Stimulated activated CD4-positive, alpha-beta T cell treated with anti-CD3 and anti-CD28 coated beads, Interleukin-2, amount 100 ng/mL, for 48 hours (primary cell): Measurements from ENCODE around the gene PIP4K2C.
"Not testable (repeated sequence)": the region's sequence is repeated elsewhere in the genome, so short reads cannot be mapped to it uniquely, and the experiment has no call there.

Experiments used
- DNase-seq, 2 donors: peaks; one replicate each; pipeline ENCODE4 v3.0.0-alpha.2; 2020

PIP4K2C gene

GRCh38 chr12:57623811-57624390, 32.9 kb downstream of the PIP4K2C start:
- DNase-seq = no peak

- no peak for DNase-seq
These were observed 33.6 kb downstream of the PIP4K2C start for GRCh38 chr12:57624441-57625220.

- no peak for DNase-seq
These were observed 34.5 kb downstream of the PIP4K2C start for GRCh38 chr12:57625261-57626032.

- DNase-seq = no peak
These were observed 35.3 kb downstream of the PIP4K2C start for GRCh38 chr12:57626111-57626920.

- no peak for DNase-seq
These were observed 36.0 kb downstream of the PIP4K2C start for GRCh38 chr12:57626921-57627445.

- DNase-seq = no peak
These were observed 36.7 kb downstream of the PIP4K2C start for GRCh38 chr12:57627501-57628279.

GRCh38 chr12:57628280-57629191, 37.5 kb downstream of the PIP4K2C start:
- DNase-seq = no peak

GRCh38 chr12:57629897-57630471, 39.0 kb downstream of the PIP4K2C start:
- no peak for DNase-seq

GRCh38 chr12:57630891-57631433, 40.0 kb downstream of the PIP4K2C start:
- no peak for DNase-seq

- no peak for DNase-seq
These were observed 40.6 kb downstream of the PIP4K2C start for GRCh38 chr12:57631566-57632072.

GRCh38 chr12:57632073-57632957, 41.3 kb downstream of the PIP4K2C start:
- no peak for DNase-seq

- peak; percentile 55 to 65 for DNase-seq
These were observed 42.2 kb downstream of the PIP4K2C start, which contains the start of gene B4GALNT1 for GRCh38 chr12:57632958-57633840. Gene B4GALNT1 (minus strand): TSS chr12:57633201. CDS start chr12:57632132, 1,069 bp downstream.

- not testable (repeated sequence) for DNase-seq
These were observed 45.7 kb downstream of the PIP4K2C start for GRCh38 chr12:57636731-57637130.

GRCh38 chr12:57637364-57637763, 46.4 kb downstream of the PIP4K2C start:
- DNase-seq = no peak

- no peak for DNase-seq
These were observed 47.1 kb downstream of the PIP4K2C start for GRCh38 chr12:57638096-57638495.

GRCh38 chr12:57640175-57641042, 49.4 kb downstream of the PIP4K2C start:
- no peak for DNase-seq
